OCI-LY7 (cell line): Measurements from ENCODE around the gene TIGD2. TPM values are rescaled to one million over a fixed set of nuclear protein-coding genes. Genes with fewer than 3 reads are reported as not detected.
"Not testable (repeated sequence)": the region's sequence is repeated elsewhere in the genome, so short reads cannot be mapped to it uniquely, and the experiment has no call there.

Experiments
- BruUV-seq: library from RNA; stranded (reverse); fragments of 400-500 nt; replicated peaks from 2 replicates; lab custom pipeline; 2021; lab: Mats Ljungman, UMichigan
- CTCF ChIA-PET: fragments of 300-600 bp; sonication (Branson Sonifier 250); formaldehyde crosslinking; loops from one replicate; lab custom pipeline; 2022; ENCODE audit warnings: antibody characterized with exemption; ENCODE audit not compliant: unreplicated experiment; lab: Charles Lee
- POLR2A ChIA-PET: fragments of 300-600 bp; sonication (Branson Sonifier 250); formaldehyde crosslinking; loops from one replicate; lab custom pipeline; 2022; ENCODE audit warnings: antibody characterized with exemption; lab: Charles Lee
- DNase-seq: peaks from one replicate; pipeline ENCODE4 v3.0.0-alpha.2; 2015; ENCODE audit warnings: low spot score
- H2AFZ ChIP-seq: fragments of 200-600 bp; sonication (generic), shearing (Covaris generic); 2 replicates; pipeline ENCODE4 v1.6.1; 2014; ENCODE audit warnings: mild to moderate bottlenecking, antibody characterized with exemption, low read length, moderate library complexity
- H3K27ac ChIP-seq: fragments of 200-600 bp; sonication (generic); 2 replicates; pipeline ENCODE4 v1.5.1; 2014; ENCODE audit warnings: mixed run types, low read depth, mild to moderate bottlenecking, moderate library complexity, low read length, inconsistent platforms; ENCODE audit not compliant: poor library complexity, severe bottlenecking
- H3K36me3 ChIP-seq: fragments of 200-600 bp; sonication (generic); 2 replicates; pipeline ENCODE4 v1.6.1; 2014; ENCODE audit warnings: mild to moderate bottlenecking, antibody characterized with exemption, low read length, moderate library complexity, mixed read lengths; ENCODE audit not compliant: insufficient read depth
- H3K4me1 ChIP-seq: fragments of 200-600 bp; sonication (generic); 2 replicates; pipeline ENCODE4 v1.5.1; 2014; ENCODE audit warnings: mild to moderate bottlenecking, low read length; ENCODE audit not compliant: insufficient read depth, poor library complexity, severe bottlenecking
- H3K4me2 ChIP-seq: fragments of 200-600 bp; sonication (generic); 2 replicates; pipeline ENCODE4 v1.6.1; 2014; ENCODE audit warnings: mild to moderate bottlenecking, low read length
- H3K4me3 ChIP-seq: fragments of 200-600 bp; sonication (generic); 2 replicates; pipeline ENCODE4 v1.5.1; 2014; ENCODE audit warnings: mild to moderate bottlenecking, low read depth, low read length; ENCODE audit not compliant: poor library complexity, severe bottlenecking
- H3K79me2 ChIP-seq: fragments of 200-600 bp; sonication (generic); 2 replicates; pipeline ENCODE4 v1.6.1; 2016; ENCODE audit warnings: low read depth, mild to moderate bottlenecking, low read length, moderate library complexity, mixed read lengths; ENCODE audit not compliant: insufficient read depth
- H3K9me2 ChIP-seq: fragments of 200-600 bp; sonication (generic); 2 replicates; pipeline ENCODE4 v1.6.1; 2016; ENCODE audit warnings: mild to moderate bottlenecking, low read length, mixed read lengths; ENCODE audit not compliant: insufficient read depth
- H3K9me3 ChIP-seq: fragments of 200-600 bp; sonication (generic); 2 replicates; pipeline ENCODE4 v1.6.1; 2014; ENCODE audit warnings: mild to moderate bottlenecking, mixed run types, low read length, mixed read lengths
- H4K20me1 ChIP-seq: fragments of 200-600 bp; sonication (generic); 2 replicates; pipeline ENCODE4 v1.6.1; 2014; ENCODE audit warnings: mild to moderate bottlenecking, antibody characterized with exemption, low read length, moderate library complexity, mixed read lengths; ENCODE audit not compliant: insufficient read depth
- EZH2phosphoT487 ChIP-seq: fragments of 200-600 bp; sonication (generic); IDR thresholded peaks from 2 replicates; pipeline ENCODE4 v1.6.1; 2018; ENCODE audit warnings: low read depth, borderline replicate concordance, mild to moderate bottlenecking, mixed run types, antibody characterized with exemption, low read length, moderate library complexity, mixed read lengths
- intact Hi-C: fragments of 100-400 bp; cut with micrococcal nuclease; formaldehyde crosslinking; loops from one replicate; pipeline ENCODE4 v1.10.0; 2022; ENCODE audit not compliant: unreplicated experiment
- total RNA-seq, 2 experiments: library from RNA; depleted of rRNA in 1 of 2; stranded (reverse); fragments of >200 nt in 1 of 2; shearing (Covaris generic) in 1 of 2; gene quantifications; 2 replicates each; pipeline ENCODE4 v1.2.3, GENCODE V29; 2014 to 2022
- TF ChIP-seq, protein P1 (sequence below): fragments of 200-600 bp; sonication (generic); conservative IDR thresholded peaks from 2 replicates; pipeline ENCODE4 v1.5.1; 2014; ENCODE audit warnings: mild to moderate bottlenecking, antibody characterized with exemption, low read length, moderate library complexity, mixed read lengths

TIGD2 gene
- total RNA-seq, 2 experiments from 2014 or later, result 6.3 to 10.0 TPM

DNA sequence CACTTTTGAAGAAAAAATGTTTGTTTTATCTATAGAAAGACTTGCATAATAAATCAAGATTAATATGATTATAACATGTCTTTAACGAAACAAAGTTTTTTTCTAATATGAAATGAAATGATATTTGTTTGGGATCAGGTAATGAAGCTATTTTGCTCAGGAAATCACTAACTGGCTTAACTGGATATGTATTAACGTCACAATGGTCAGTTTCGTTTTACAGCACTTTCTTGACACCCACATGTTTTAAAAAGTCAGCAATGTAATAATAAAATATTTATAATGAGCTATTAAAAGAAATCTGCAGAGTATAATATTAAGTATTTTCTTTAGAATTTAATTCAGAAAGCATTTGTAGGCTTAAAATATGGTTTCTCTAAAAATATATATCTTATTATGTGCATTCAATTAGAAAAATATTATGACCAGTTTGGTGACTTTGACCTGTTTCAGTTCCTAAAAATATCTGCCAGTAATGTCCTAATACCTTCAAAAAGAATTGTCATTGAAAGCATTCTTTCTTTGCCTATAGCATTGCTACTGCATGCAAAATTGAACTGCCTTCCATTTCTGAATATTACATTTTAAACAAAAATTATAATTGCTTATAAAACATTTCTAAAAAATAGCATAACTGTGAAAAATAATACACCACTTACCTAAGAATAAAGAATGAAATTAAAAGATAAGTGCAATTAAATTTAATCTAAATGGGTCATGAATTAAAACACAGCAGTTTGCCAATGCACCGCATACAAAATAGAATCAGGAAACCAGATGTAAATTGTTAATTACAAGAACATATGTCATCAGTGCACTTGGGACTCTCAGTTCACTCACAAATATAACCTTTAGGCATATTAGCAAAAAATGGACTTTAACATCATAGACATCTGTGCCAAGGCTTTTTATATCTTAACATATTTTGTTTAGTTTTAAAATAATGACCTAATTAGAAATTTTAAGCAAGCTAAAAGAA lies 31.6 kb downstream of the TIGD2 start:
- Histone ChIP-seq H3K4me1 (no peaks in the 10 kb centered on the region), H4K20me1 (no peaks in the 10 kb centered on the region), H3K79me2 (no peaks in the 10 kb centered on the region), H3K4me2 (no peak overlapping the region), H2AFZ (no peak overlapping the region), H3K36me3 (no peaks in the 10 kb centered on the region), H3K4me3 (no peak overlapping the region), H3K27ac (no peak overlapping the region), H3K9me3 (no peaks in the 10 kb centered on the region), H3K9me2 (no peaks in the 10 kb centered on the region)
- BruUV-seq, result no TSS peak
- ChIA-PET POLR2A (interaction anchor here (0.5 to 1.1 kb wide), 4 partner anchors 10 to 278 kb away, joined by 3 to 6 read pairs (median 4); no protein-coding TSS in a partner anchor), CTCF (no interaction called here)
- intact Hi-C loops, result no loop called here
- no peak for DNase-seq
- no peak for TF ChIP-seq EZH2phosphoT487
- TF ChIP-seq, protein P1, sequence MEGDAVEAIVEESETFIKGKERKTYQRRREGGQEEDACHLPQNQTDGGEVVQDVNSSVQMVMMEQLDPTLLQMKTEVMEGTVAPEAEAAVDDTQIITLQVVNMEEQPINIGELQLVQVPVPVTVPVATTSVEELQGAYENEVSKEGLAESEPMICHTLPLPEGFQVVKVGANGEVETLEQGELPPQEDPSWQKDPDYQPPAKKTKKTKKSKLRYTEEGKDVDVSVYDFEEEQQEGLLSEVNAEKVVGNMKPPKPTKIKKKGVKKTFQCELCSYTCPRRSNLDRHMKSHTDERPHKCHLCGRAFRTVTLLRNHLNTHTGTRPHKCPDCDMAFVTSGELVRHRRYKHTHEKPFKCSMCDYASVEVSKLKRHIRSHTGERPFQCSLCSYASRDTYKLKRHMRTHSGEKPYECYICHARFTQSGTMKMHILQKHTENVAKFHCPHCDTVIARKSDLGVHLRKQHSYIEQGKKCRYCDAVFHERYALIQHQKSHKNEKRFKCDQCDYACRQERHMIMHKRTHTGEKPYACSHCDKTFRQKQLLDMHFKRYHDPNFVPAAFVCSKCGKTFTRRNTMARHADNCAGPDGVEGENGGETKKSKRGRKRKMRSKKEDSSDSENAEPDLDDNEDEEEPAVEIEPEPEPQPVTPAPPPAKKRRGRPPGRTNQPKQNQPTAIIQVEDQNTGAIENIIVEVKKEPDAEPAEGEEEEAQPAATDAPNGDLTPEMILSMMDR, result no peak

DNA sequence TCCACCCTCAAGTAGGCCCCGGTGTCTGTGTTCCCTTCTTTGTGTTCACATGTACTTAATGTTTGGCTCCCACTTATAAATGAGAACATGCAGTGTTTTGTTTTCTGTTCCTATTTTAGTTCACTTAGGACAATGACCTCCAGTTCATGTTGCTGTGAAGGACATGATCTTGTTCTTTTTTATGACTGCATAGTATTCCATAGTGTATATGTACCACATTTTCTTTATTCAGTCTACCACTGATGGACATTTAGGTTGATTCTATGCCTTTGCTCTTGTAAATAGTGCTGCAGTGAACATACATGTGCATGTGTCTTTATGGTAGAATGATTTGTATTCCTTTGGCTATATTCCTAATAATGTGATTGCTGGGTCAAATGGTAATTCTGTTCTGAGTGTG lies 33.3 kb downstream of the TIGD2 start:
- CTCF ChIA-PET, H4K20me1 ChIP-seq, DNase-seq: not testable (repeated sequence)

DNA sequence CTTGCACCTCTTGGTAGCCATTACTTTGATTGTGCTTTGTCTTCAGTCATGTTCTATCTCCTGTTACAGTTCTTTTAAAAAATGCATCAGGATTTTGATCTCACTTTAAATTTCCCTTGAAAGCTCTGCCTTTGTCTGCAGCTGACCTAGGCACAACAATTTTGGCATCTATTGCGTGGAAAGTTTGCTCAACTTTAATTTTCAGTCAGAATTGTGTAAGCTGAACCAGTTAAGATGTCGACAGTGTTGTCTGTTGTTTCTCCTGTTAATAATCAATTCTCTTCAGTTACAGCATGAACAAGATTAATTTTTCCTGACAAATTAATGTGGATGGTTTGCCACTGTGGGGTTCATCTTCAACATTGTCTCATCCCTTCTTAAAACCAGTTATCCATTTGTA lies 34.9 kb downstream of the TIGD2 start:
- ChIA-PET POLR2A (interaction anchor here (0.6 kb wide), 1 partner anchor 472 kb away, joined by 13 read pairs; no protein-coding TSS in a partner anchor), CTCF (no interaction called here)
- no peaks in the 10 kb centered on the region for H4K20me1 ChIP-seq
- DNase-seq, result no peak
- H3K9me3 ChIP-seq, result no peaks in the 10 kb centered on the region
- H3K4me3 ChIP-seq, result no peak overlapping the region
- no peaks in the 10 kb centered on the region for H3K9me2 ChIP-seq
- no peak overlapping the region for H2AFZ ChIP-seq
- no peaks in the 10 kb centered on the region for H3K79me2 ChIP-seq
- no peaks in the 10 kb centered on the region for H3K36me3 ChIP-seq
- H3K4me1 ChIP-seq, result no peaks in the 10 kb centered on the region
- BruUV-seq, result no TSS peak
- no peak overlapping the region for H3K27ac ChIP-seq
- H3K4me2 ChIP-seq, result no peak overlapping the region
- intact Hi-C loops, result no loop called here
- TF ChIP-seq, protein P1, result no peak
- TF ChIP-seq EZH2phosphoT487, result no peak

More for the DNA sequence above, 33.3 kb downstream of the TIGD2 start:
- H3K36me3 ChIP-seq, H3K27ac ChIP-seq, H3K4me1 ChIP-seq, intact Hi-C loops, H3K4me2 ChIP-seq, H3K79me2 ChIP-seq, H3K9me3 ChIP-seq, H2AFZ ChIP-seq, H3K4me3 ChIP-seq, BruUV-seq, POLR2A ChIA-PET, H3K9me2 ChIP-seq: not testable (repeated sequence)
